SK-N-SH (cell line): Measurements from ENCODE around the gene SP100. TPM values are rescaled to one million over a fixed set of nuclear protein-coding genes. Genes with fewer than 3 reads are reported as not detected.
"Not testable (repeated sequence)": the region's sequence is repeated elsewhere in the genome, so short reads cannot be mapped to it uniquely, and the experiment has no call there.

Experiments
- CTCF ChIA-PET: fragments of 300-600, 350-600 bp; formaldehyde crosslinking; extraction: SDS; loops from one replicate; lab custom pipeline; 2021; lab: Yijun Ruan, JAX
- POLR2A ChIA-PET: fragments of 350-600 bp; sonication (Branson Sonifier 250); formaldehyde crosslinking; extraction: SDS; loops from one replicate; lab custom pipeline; 2020; ENCODE audit warnings: antibody characterized with exemption, inconsistent platforms; lab: Yijun Ruan, JAX
- DNase-seq: peaks from one replicate; pipeline ENCODE4 v3.0.0; 2012
- H2AFZ ChIP-seq: fragments of 200-600 bp; sonication (generic); 2 replicates; pipeline ENCODE4 v1.8.1; 2016; ENCODE audit warnings: antibody characterized with exemption, mild to moderate bottlenecking, low read depth
- H3F3A ChIP-seq: fragments of 200-600 bp; sonication (generic); replicated peaks from 2 replicates; pipeline ENCODE3; 2016; ENCODE audit warnings: antibody characterized with exemption, mild to moderate bottlenecking; ENCODE audit not compliant: insufficient read depth
- H3K27ac ChIP-seq, 2 experiments: fragments of 200-500 bp in 1 of 2; fragments of 200-600 bp in 1 of 2; sonication (Bioruptor generic) in 1 of 2; sonication (generic), shearing (Covaris generic) in 1 of 2; 2 replicates each; pipeline versions ENCODE4 v1.5.1 to v1.6.1; 2014 to 2016; ENCODE audit warnings: low read depth in 2 of 2, inconsistent platforms in 1 of 2, low read length in 1 of 2, mild to moderate bottlenecking in 1 of 2, mixed read lengths in 1 of 2
- H3K27me3 ChIP-seq: fragments of 200-600 bp; sonication (generic), shearing (Covaris generic); 2 replicates; pipeline ENCODE4 v1.6.1; 2016; ENCODE audit warnings: mixed run types; ENCODE audit not compliant: insufficient read depth
- H3K36me3 ChIP-seq, 2 experiments: fragments of 200-500 bp in 1 of 2; fragments of 200-600 bp in 1 of 2; sonication (Bioruptor generic) in 1 of 2; sonication (generic) in 1 of 2; replicated peaks in 1 of 2; 2 replicates each; pipeline versions ENCODE3 to v1.5.1; 2014 to 2016; ENCODE audit warnings: low read length in 1 of 2, mild to moderate bottlenecking in 1 of 2; ENCODE audit not compliant: insufficient read depth in 2 of 2, control insufficient read depth in 1 of 2
- H3K4me1 ChIP-seq, 2 experiments: fragments of 200-500 bp in 1 of 2; fragments of 200-600 bp in 1 of 2; sonication (Bioruptor generic) in 1 of 2; sonication (generic), shearing (Covaris generic) in 1 of 2; 2 replicates each; pipeline versions ENCODE4 v1.5.1 to v1.6.1; 2014 to 2016; ENCODE audit warnings: low read depth in 1 of 2, low read length in 1 of 2, mixed run types in 1 of 2; ENCODE audit not compliant: insufficient read depth in 2 of 2, control insufficient read depth in 1 of 2
- H3K4me2 ChIP-seq: fragments of 200-600 bp; sonication (generic), shearing (Covaris generic); 2 replicates; pipeline ENCODE4 v1.6.1; 2017; ENCODE audit warnings: mixed run types
- H3K4me3 ChIP-seq, 2 experiments: fragments of 200-500 bp in 1 of 2; fragments of 200-600 bp in 1 of 2; sonication (Bioruptor generic) in 1 of 2; sonication (generic), shearing (Covaris generic) in 1 of 2; 2 replicates each; pipeline versions ENCODE4 v1.5.1 to v1.8.1; 2014 to 2016; ENCODE audit warnings: low read depth in 2 of 2, inconsistent platforms in 1 of 2, low read length in 1 of 2, mild to moderate bottlenecking in 1 of 2, mixed read lengths in 1 of 2, moderate library complexity in 1 of 2
- H3K79me2 ChIP-seq: fragments of 200-600 bp; sonication (generic); 2 replicates; pipeline ENCODE4 v1.8.1; 2017; ENCODE audit warnings: mild to moderate bottlenecking; ENCODE audit not compliant: insufficient read depth
- H3K9ac ChIP-seq: fragments of 200-600 bp; sonication (generic); 2 replicates; pipeline ENCODE4 v1.6.1; 2017; ENCODE audit warnings: mixed run types
- H3K9me2 ChIP-seq: fragments of 200-600 bp; sonication (generic); 2 replicates; pipeline ENCODE4 v1.6.1; 2017; ENCODE audit warnings: mixed run types
- H3K9me3 ChIP-seq: fragments of 200-600 bp; sonication (generic); 2 replicates; pipeline ENCODE4 v1.6.1; 2017; ENCODE audit warnings: mixed run types, mild to moderate bottlenecking, moderate library complexity
- H4K20me1 ChIP-seq: fragments of 200-600 bp; sonication (generic); 2 replicates; pipeline ENCODE4 v1.6.1; 2017; ENCODE audit warnings: mild to moderate bottlenecking, mixed run types; ENCODE audit not compliant: insufficient read depth
- EP300 ChIP-seq, 2 experiments: IDR thresholded peaks; 2 replicates each; pipeline versions ENCODE4 v1.4.0 to v1.6.1; 2012; ENCODE audit warnings: borderline replicate concordance in 1 of 2, low read depth in 1 of 2, low read length in 1 of 2
- FOSL2 ChIP-seq: IDR thresholded peaks from 2 replicates; pipeline ENCODE4 v1.4.0; 2012; ENCODE audit warnings: low read depth, mild to moderate bottlenecking, moderate library complexity, borderline replicate concordance
- FOXM1 ChIP-seq: IDR thresholded peaks from 2 replicates; pipeline ENCODE4 v1.4.0; 2012; ENCODE audit warnings: low read depth, mild to moderate bottlenecking
- GABPA ChIP-seq: IDR thresholded peaks from 2 replicates; pipeline ENCODE4 v1.4.0; 2012; ENCODE audit warnings: low read depth, mild to moderate bottlenecking
- GATA2 ChIP-seq: sonication (generic); formaldehyde crosslinking; IDR thresholded peaks from 2 replicates; pipeline ENCODE4 v1.5.0; 2020; ENCODE audit warnings: mild to moderate bottlenecking, missing genetic modification reagents
- JUND ChIP-seq: IDR thresholded peaks from 2 replicates; pipeline ENCODE4 v1.4.0; 2012
- MEF2A ChIP-seq: IDR thresholded peaks from 2 replicates; pipeline ENCODE4 v1.4.0; 2012; ENCODE audit warnings: low read depth, borderline replicate concordance
- NFIC ChIP-seq: IDR thresholded peaks from 2 replicates; pipeline ENCODE4 v1.4.0; 2012; ENCODE audit warnings: borderline replicate concordance
- NRF1 ChIP-seq: IDR thresholded peaks from 2 replicates; pipeline ENCODE4 v1.6.1; 2012; ENCODE audit warnings: low read depth, mild to moderate bottlenecking, low read length
- POLR2AphosphoS5 ChIP-seq: IDR thresholded peaks from 2 replicates; pipeline ENCODE4 v1.6.1; 2012; ENCODE audit warnings: low read depth, low read length
- RFX5 ChIP-seq: IDR thresholded peaks from 2 replicates; pipeline ENCODE4 v1.6.1; 2012; ENCODE audit warnings: mild to moderate bottlenecking, improper control_type of control experiment, low read length
- RXRA ChIP-seq: IDR thresholded peaks from 2 replicates; pipeline ENCODE4 v1.4.0; 2012; ENCODE audit warnings: low read depth, mild to moderate bottlenecking, borderline replicate concordance
- SIN3A ChIP-seq: IDR thresholded peaks from 2 replicates; pipeline ENCODE4 v1.6.1; 2012; ENCODE audit warnings: low read depth, mild to moderate bottlenecking, low read length, moderate library complexity, borderline replicate concordance
- SMC3 ChIP-seq: IDR thresholded peaks from 2 replicates; pipeline ENCODE4 v1.6.1; 2012; ENCODE audit warnings: low read depth, low read length, improper control_type of control experiment
- TCF12 ChIP-seq: IDR thresholded peaks from 2 replicates; pipeline ENCODE4 v1.4.0; 2012
- TEAD4 ChIP-seq: IDR thresholded peaks from 2 replicates; pipeline ENCODE4 v1.4.0; 2012; ENCODE audit warnings: mild to moderate bottlenecking, borderline replicate concordance; ENCODE audit not compliant: insufficient read depth
- YY1 ChIP-seq: IDR thresholded peaks from 2 replicates; pipeline ENCODE4 v1.4.0; 2012; ENCODE audit warnings: low read depth, mild to moderate bottlenecking
- WGBS: methylation state at CpG from one replicate; pipeline ENCODE4 v1.1.6; 2017; ENCODE audit warnings: low lambda C conversion rate; 5-methylcytosine and 5-hydroxymethylcytosine counted together
- polyA plus RNA-seq, 3 experiments: library from polyadenylated mRNA; depleted of rRNA; stranded (reverse); fragments of >200 nt; gene quantifications; 2 replicates each; pipeline ENCODE4 v1.2.3, GENCODE V29; 2012
- TF ChIP-seq, protein P1 (sequence below): IDR thresholded peaks from 2 replicates; pipeline ENCODE4; 2012
- TF ChIP-seq, protein P2 (sequence below): IDR thresholded peaks from 2 replicates; pipeline ENCODE4 v1.4.0; 2012; ENCODE audit warnings: low read depth, borderline replicate concordance
- TF ChIP-seq, protein P3 (sequence below): fragments of 150-350 bp; IDR thresholded peaks from 2 replicates; pipeline ENCODE4 v1.6.1; 2016; ENCODE audit warnings: mild to moderate bottlenecking, low read depth, low read length

Gene SP100
- polyA plus RNA-seq, 1 of the 3 experiments (the other 2 are of a cell fraction), result 38.1 TPM

DNA sequence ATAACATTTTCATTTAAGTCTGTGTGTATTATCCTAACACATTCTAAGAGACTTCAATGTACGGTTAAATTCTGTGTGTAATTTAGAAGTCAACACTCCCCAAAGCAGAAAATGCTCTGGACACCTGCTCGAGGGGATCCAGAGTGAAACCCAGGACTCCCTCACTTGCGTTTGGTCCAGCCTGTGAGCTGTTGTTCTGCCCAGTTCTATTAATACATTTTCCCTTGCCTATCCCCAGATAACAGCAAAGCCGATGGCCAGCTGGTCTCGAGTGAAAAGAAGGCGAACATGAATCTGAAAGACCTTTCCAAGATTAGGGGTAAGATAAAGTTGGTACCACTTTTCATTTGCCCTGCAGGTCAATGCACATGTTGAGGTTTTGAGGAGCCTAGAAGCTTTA, 31.0 kb upstream of the SP100 start:
- H3K79me2 ChIP-seq, result no peaks in the 10 kb centered on the region
- POLR2A ChIA-PET, result no interaction called here

DNA sequence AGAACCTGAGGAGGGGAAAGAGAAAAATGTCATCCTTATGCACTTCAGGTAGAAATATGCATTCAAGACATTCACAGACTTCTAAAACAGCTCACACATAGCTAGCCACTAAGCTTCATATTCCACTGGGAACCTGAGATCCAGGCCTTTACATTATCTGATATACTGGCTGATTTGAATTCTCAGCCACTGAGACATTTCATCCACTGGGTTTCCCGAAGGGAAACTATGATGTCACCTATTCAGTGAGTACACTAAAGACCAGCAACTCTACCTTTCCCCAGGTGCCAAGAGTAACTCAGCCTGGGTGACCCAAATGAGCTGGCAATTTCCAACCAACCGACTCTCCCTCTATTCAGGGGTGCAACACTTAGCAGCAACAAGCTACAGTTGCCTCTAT, 21.7 kb upstream of the SP100 start:
- no peaks in the 10 kb centered on the region for H3K4me1 ChIP-seq
- WGBS, result 0% methylated on average over 1 of the region's 2 CpGs
- no peaks in the 10 kb centered on the region for H3K27me3 ChIP-seq
- TF ChIP-seq FOSL2 (no peak), POLR2AphosphoS5 (no peak), JUND (no peak), TCF12 (no peak), YY1 (no peak), FOXM1 (no peak), RXRA (no peak)
- TF ChIP-seq, protein P1, sequence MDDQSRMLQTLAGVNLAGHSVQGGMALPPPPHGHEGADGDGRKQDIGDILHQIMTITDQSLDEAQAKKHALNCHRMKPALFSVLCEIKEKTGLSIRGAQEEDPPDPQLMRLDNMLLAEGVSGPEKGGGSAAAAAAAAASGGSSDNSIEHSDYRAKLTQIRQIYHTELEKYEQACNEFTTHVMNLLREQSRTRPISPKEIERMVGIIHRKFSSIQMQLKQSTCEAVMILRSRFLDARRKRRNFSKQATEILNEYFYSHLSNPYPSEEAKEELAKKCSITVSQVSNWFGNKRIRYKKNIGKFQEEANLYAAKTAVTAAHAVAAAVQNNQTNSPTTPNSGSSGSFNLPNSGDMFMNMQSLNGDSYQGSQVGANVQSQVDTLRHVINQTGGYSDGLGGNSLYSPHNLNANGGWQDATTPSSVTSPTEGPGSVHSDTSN, result no peak
- TF ChIP-seq, protein P2, sequence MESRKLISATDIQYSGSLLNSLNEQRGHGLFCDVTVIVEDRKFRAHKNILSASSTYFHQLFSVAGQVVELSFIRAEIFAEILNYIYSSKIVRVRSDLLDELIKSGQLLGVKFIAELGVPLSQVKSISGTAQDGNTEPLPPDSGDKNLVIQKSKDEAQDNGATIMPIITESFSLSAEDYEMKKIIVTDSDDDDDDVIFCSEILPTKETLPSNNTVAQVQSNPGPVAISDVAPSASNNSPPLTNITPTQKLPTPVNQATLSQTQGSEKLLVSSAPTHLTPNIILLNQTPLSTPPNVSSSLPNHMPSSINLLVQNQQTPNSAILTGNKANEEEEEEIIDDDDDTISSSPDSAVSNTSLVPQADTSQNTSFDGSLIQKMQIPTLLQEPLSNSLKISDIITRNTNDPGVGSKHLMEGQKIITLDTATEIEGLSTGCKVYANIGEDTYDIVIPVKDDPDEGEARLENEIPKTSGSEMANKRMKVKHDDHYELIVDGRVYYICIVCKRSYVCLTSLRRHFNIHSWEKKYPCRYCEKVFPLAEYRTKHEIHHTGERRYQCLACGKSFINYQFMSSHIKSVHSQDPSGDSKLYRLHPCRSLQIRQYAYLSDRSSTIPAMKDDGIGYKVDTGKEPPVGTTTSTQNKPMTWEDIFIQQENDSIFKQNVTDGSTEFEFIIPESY, result no peak
- ChIA-PET CTCF (no interaction called here), POLR2A (no interaction called here)
- no peaks in the 10 kb centered on the region for H4K20me1 ChIP-seq
- no peak overlapping the region for H3K9ac ChIP-seq
- 0 out of 2 replicates have a peak, but pooled peaks cover 4% of the 10 kb centered on the region for H3K9me3 ChIP-seq
- H3K4me2 ChIP-seq, result no peak overlapping the region
- H3K4me3 ChIP-seq, result no peak overlapping the region
- DNase-seq, result no peak
- H3F3A ChIP-seq, result no peaks in the 10 kb centered on the region
- no peak overlapping the region for H3K27ac ChIP-seq
- peaks cover 44 to 72% of the 10 kb centered on the region in 2 experiments for H3K36me3 ChIP-seq
- no peak overlapping the region for H2AFZ ChIP-seq
- no peaks in the 10 kb centered on the region for H3K9me2 ChIP-seq
- H3K79me2 ChIP-seq, result no peaks in the 10 kb centered on the region

More for the DNA sequence above, 31.0 kb upstream of the SP100 start:
- Histone ChIP-seq H2AFZ (no peak overlapping the region), H3K9me2 (no peaks in the 10 kb centered on the region), H3K27me3 (no peaks in the 10 kb centered on the region), H3K4me1 (no peaks in the 10 kb centered on the region), H4K20me1 (no peaks in the 10 kb centered on the region), H3K9me3 (no peaks in the 10 kb centered on the region), H3K9ac (no peak overlapping the region), H3K4me2 (no peak overlapping the region), H3K4me3 (no peak overlapping the region), H3F3A (no peaks in the 10 kb centered on the region), H3K27ac (no peak overlapping the region), H3K36me3 (peaks cover 44 to 51% of the 10 kb centered on the region in 2 experiments)
- TF ChIP-seq SIN3A, result no peak
- no peak for TF ChIP-seq NRF1
- TF ChIP-seq, protein P1, result no peak
- no peak for TF ChIP-seq SMC3
- no peak for TF ChIP-seq TEAD4
- TF ChIP-seq YY1, result no peak
- TF ChIP-seq NFIC, result no peak
- no peak for TF ChIP-seq MEF2A
- TF ChIP-seq FOXM1, result no peak
- TF ChIP-seq, protein P3, sequence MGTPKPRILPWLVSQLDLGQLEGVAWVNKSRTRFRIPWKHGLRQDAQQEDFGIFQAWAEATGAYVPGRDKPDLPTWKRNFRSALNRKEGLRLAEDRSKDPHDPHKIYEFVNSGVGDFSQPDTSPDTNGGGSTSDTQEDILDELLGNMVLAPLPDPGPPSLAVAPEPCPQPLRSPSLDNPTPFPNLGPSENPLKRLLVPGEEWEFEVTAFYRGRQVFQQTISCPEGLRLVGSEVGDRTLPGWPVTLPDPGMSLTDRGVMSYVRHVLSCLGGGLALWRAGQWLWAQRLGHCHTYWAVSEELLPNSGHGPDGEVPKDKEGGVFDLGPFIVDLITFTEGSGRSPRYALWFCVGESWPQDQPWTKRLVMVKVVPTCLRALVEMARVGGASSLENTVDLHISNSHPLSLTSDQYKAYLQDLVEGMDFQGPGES, result no peak
- no peak for TF ChIP-seq GABPA
- TF ChIP-seq GATA2 (CRISPR knock-in tag), result no peak
- TF ChIP-seq EP300 (IDR thresholded peaks at IDR 0.05; ENCODE audit: borderline replicate concordance in 1 of 2, low read depth in 1 of 2, low read length in 1 of 2), result no peak
- no peak for TF ChIP-seq RFX5
- TF ChIP-seq RXRA, result no peak
- CTCF ChIA-PET, result interaction anchor here (0.6 kb wide), 1 partner anchor 751 kb away, joined by 3 read pairs; no protein-coding TSS in a partner anchor
- whole genome bisulfite sequencing, result 63% methylated on average over 6 of the region's 6 CpGs
- no peak for DNase-seq

- H3K4me1 ChIP-seq, H3K27me3 ChIP-seq, H2AFZ ChIP-seq, H3K4me3 ChIP-seq, H3K27ac ChIP-seq, H4K20me1 ChIP-seq, H3K9me2 ChIP-seq, DNase-seq, H3K79me2 ChIP-seq, H3K9me3 ChIP-seq, CTCF ChIA-PET, H3K9ac ChIP-seq, H3F3A ChIP-seq, H3K4me2 ChIP-seq, POLR2A ChIA-PET: not testable (repeated sequence)
- peaks cover 26 to 62% of the 10 kb centered on the region in 2 experiments for H3K36me3 ChIP-seq
- 79% methylated on average over 6 of the region's 6 CpGs for WGBS
Measured at GRCh38 chr2:230398698-230399097, 17.3 kb upstream of the SP100 start.
